ENCODE results near the gene FOXP2. TPM values are rescaled to one million over a fixed set of nuclear protein-coding genes. Genes with fewer than 3 reads are reported as not detected.

The FOXP2 gene
- total and polyA plus RNA-seq, 2 donors (not counting 3 experiments of a cell fraction or from before 2014, with no cell fraction given) = 0.37 to 2.7 TPM

DNA sequence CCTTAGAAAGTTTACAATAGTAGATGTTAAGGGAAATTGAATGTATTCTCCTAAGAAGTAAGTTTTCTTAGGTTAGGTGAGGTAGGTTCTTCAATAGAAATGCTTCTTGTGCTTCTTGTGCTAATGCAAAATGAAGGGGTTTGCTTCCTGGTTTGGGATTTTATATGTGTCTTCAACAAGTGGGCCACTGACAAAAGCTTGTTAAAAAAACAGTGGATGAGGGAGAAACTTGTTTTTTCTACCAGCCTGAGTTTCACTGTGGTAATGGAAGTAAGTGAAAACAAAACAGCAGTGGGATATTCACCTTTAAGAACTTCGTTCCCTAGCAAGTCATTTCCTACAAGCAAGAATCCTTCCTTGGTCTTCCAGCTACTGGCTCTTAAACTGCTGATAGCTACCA, 107.5 kb downstream of the FOXP2 start:
- CTCF ChIA-PET = interaction anchor here (1.6 to 1.8 kb wide), 2 partner anchors 18 to 95 kb away, joined by 4 to 5 read pairs; no protein-coding TSS in a partner anchor
- Histone ChIP-seq H3K4me3 (replicated peaks in 1 of 3; ENCODE audit: insufficient read depth in 1 of 3, low read depth in 1 of 3, low read length in 3 of 3) (no peak overlapping the region), H3K79me2 (ENCODE audit: control insufficient read depth, insufficient read depth, low read length) (no peaks in the 10 kb centered on the region), H3K36me3 (ENCODE audit: control insufficient read depth in 2 of 2, extremely low read depth in 1 of 2, insufficient read depth in 2 of 2, low read length in 2 of 2) (no peaks in the 10 kb centered on the region), H4K20me1 (replicated peaks; ENCODE audit: control insufficient read depth, extremely low read depth, insufficient read depth, low read length) (no peaks in the 10 kb centered on the region), H3K4me2 (ENCODE audit: insufficient read depth, low read length) (no peak overlapping the region), H3K9ac (replicated peaks; ENCODE audit: extremely low read depth, insufficient read depth, low read length) (no peak overlapping the region), H2AFZ (ENCODE audit: low read depth, low read length) (no peak overlapping the region), H3K9me1 (replicated peaks; ENCODE audit: control insufficient read depth, extremely low read depth, insufficient read depth, low read length) (no peaks in the 10 kb centered on the region), H3K4me1 (ENCODE audit: control insufficient read depth, extremely low read depth, insufficient read depth, low read length) (no peaks in the 10 kb centered on the region), H3K9me3 (replicated peaks; ENCODE audit: control insufficient read depth, insufficient read depth, low read length) (no peaks in the 10 kb centered on the region), H3K27ac (ENCODE audit: insufficient read depth, low read depth, low read length) (no peak overlapping the region), H3K27me3 (ENCODE audit: control insufficient read depth in 2 of 2, insufficient read depth in 2 of 2, low read length in 2 of 2) (no peaks in the 10 kb centered on the region)
- FAIRE-seq = no peak
- no TSS peak for BruUV-seq (replicated peaks)
- TF ChIP-seq, protein P1, sequence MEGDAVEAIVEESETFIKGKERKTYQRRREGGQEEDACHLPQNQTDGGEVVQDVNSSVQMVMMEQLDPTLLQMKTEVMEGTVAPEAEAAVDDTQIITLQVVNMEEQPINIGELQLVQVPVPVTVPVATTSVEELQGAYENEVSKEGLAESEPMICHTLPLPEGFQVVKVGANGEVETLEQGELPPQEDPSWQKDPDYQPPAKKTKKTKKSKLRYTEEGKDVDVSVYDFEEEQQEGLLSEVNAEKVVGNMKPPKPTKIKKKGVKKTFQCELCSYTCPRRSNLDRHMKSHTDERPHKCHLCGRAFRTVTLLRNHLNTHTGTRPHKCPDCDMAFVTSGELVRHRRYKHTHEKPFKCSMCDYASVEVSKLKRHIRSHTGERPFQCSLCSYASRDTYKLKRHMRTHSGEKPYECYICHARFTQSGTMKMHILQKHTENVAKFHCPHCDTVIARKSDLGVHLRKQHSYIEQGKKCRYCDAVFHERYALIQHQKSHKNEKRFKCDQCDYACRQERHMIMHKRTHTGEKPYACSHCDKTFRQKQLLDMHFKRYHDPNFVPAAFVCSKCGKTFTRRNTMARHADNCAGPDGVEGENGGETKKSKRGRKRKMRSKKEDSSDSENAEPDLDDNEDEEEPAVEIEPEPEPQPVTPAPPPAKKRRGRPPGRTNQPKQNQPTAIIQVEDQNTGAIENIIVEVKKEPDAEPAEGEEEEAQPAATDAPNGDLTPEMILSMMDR (IDR thresholded peaks at IDR 0.05; ENCODE audit: extremely low read depth in 1 of 2, insufficient read depth in 1 of 2, low read depth in 1 of 2, low read length in 2 of 2) = no peak
- TF ChIP-seq POLR2A (IDR thresholded peaks at IDR 0.05; ENCODE audit: low read depth, low read length) (no peak), EZH2 (IDR thresholded peaks at IDR 0.05; ENCODE audit: borderline replicate concordance, low read depth, low read length, severe bottlenecking) (no peak)
- TF ChIP-seq, protein P2, sequence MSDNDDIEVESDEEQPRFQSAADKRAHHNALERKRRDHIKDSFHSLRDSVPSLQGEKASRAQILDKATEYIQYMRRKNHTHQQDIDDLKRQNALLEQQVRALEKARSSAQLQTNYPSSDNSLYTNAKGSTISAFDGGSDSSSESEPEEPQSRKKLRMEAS (IDR thresholded peaks at IDR 0.05; ENCODE audit: insufficient read depth, insufficient read length) = no peak
- POLR2A ChIA-PET = no interaction called here
- dilution Hi-C loops (cut with MboI; ENCODE audit: extremely low pct_ligation_motif_present, low sequenced_read_pairs) (no loop called here), intact Hi-C loops (cut with micrococcal nuclease) (no loop called here)
- no peak for DNase-seq (ENCODE audit: low read depth, low spot score)

DNA sequence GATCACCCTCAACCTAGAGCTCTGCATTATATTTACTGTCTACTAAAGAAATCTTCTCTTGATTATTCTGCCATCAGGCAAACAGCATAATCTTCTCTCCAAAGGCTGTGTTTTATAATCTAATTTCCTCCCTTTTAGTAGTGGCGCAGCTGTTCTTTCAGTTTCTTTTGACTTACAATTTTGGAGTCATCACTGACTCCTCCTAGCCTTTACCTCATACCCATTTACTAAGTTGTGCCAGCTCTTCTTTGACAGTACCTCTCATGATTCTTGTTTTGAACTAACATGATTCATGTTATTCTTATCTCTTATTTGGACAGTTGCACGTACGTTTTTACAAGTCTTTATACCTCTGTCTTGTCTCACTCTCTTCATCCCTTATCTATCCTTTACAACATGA, 113.0 kb downstream of the FOXP2 start:
- H3K9ac ChIP-seq (replicated peaks; ENCODE audit: extremely low read depth, insufficient read depth, low read length) = no peak overlapping the region
- no peaks in the 10 kb centered on the region for H3K27me3 ChIP-seq (ENCODE audit: control insufficient read depth in 2 of 2, insufficient read depth in 2 of 2, low read length in 2 of 2)
- H4K20me1 ChIP-seq (replicated peaks; ENCODE audit: control insufficient read depth, extremely low read depth, insufficient read depth, low read length) = no peaks in the 10 kb centered on the region
- dilution Hi-C loops (cut with MboI; ENCODE audit: extremely low pct_ligation_motif_present, low sequenced_read_pairs) = no loop called here
- CTCF ChIA-PET = interaction anchor here (1.5 to 1.7 kb wide), 2 partner anchors 12 to 26 kb away, joined by 3 to 4 read pairs; no protein-coding TSS in a partner anchor
- no TSS peak for BruUV-seq (replicated peaks)
- DNase-seq (ENCODE audit: low read depth, low spot score) = no peak
- no peaks in the 10 kb centered on the region for H3K4me1 ChIP-seq (ENCODE audit: control insufficient read depth, extremely low read depth, insufficient read depth, low read length)
- POLR2A ChIA-PET = no interaction called here
- no peak overlapping the region for H2AFZ ChIP-seq (ENCODE audit: low read depth, low read length)
- FAIRE-seq = no peak
- no peaks in the 10 kb centered on the region for H3K36me3 ChIP-seq (ENCODE audit: control insufficient read depth in 2 of 2, extremely low read depth in 1 of 2, insufficient read depth in 2 of 2, low read length in 2 of 2)
- H3K4me3 ChIP-seq (replicated peaks in 1 of 3; ENCODE audit: insufficient read depth in 1 of 3, low read depth in 1 of 3, low read length in 3 of 3) = no peak overlapping the region
- TF ChIP-seq, protein P2 (IDR thresholded peaks at IDR 0.05; ENCODE audit: insufficient read depth, insufficient read length) = no peak
- TF ChIP-seq EZH2 (IDR thresholded peaks at IDR 0.05; ENCODE audit: borderline replicate concordance, low read depth, low read length, severe bottlenecking) (no peak), MYC (IDR thresholded peaks at IDR 0.05; ENCODE audit: low read depth, low read length) (no peak), POLR2A (IDR thresholded peaks at IDR 0.05; ENCODE audit: low read depth, low read length) (no peak), POLR2AphosphoS5 (IDR thresholded peaks at IDR 0.05; ENCODE audit: insufficient read depth, low read depth, low read length) (no peak), GATA2 (IDR thresholded peaks at IDR 0.05; ENCODE audit: insufficient read depth, insufficient read length, low read depth, low read length) (no peak), JUN (IDR thresholded peaks at IDR 0.05; ENCODE audit: borderline replicate concordance, insufficient read depth, insufficient read length, low read depth) (no peak), FOS (IDR thresholded peaks at IDR 0.05; ENCODE audit: borderline replicate concordance, insufficient read depth, low read length) (no peak)
- TF ChIP-seq, protein P1 (IDR thresholded peaks at IDR 0.05; ENCODE audit: extremely low read depth in 1 of 2, insufficient read depth in 1 of 2, low read depth in 1 of 2, low read length in 2 of 2) = no peak
- no peaks in the 10 kb centered on the region for H3K9me3 ChIP-seq (replicated peaks; ENCODE audit: control insufficient read depth, insufficient read depth, low read length)
- H3K27ac ChIP-seq (ENCODE audit: insufficient read depth, low read depth, low read length) = no peak overlapping the region
- H3K79me2 ChIP-seq (ENCODE audit: control insufficient read depth, insufficient read depth, low read length) = no peaks in the 10 kb centered on the region
- H3K9me1 ChIP-seq (replicated peaks; ENCODE audit: control insufficient read depth, extremely low read depth, insufficient read depth, low read length) = no peaks in the 10 kb centered on the region
- H3K4me2 ChIP-seq (ENCODE audit: insufficient read depth, low read length) = no peak overlapping the region
- intact Hi-C loops (cut with micrococcal nuclease) = no loop called here

Data from endothelial cell of umbilical vein (primary cell).